ENCODE data around the gene PARP14.
A peak's percentile ranks its signal among the peaks of the same experiment; 100 is the strongest.
"Not testable (repeated sequence)": the region's sequence is repeated elsewhere in the genome, so short reads cannot be mapped to it uniquely, and the experiment has no call there.

PARP14 gene

GRCh38 chr3:122710616-122711251 is 30.1 kb downstream of the PARP14 start:
- intact Hi-C loops (cut with DNase I); DNase-seq: not testable (repeated sequence)

DNA sequence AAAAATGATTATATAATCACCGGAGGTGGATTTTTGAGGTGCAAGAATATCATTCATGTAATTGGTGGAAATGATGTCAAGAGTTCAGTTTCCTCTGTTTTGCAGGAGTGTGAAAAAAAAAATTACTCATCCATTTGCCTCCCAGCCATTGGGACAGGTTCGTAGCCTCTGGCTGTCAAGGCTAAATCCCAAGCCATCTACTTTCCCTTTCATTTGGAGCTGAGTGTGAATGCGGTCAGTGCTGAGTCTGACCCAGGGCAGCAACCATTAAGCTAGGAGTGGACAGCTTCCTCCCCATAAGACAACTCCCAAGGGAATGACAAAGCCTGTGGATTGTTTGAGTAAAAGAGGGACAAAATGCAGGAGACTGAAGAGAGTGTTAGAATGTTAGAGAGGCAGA is 33.6 kb downstream of the PARP14 start:
- intact Hi-C loops (cut with DNase I): no loop called here
- DNase-seq: no peak

GRCh38 chr3:122716667-122717066 is 36.0 kb downstream of the PARP14 start:
- no peak for DNase-seq
- intact Hi-C loops (cut with DNase I): no loop called here

GRCh38 chr3:122719273-122719921 is 38.8 kb downstream of the PARP14 start:
- DNase-seq: peak in 7 of 42 donors; percentile 11 to 41 (median 23)
- intact Hi-C loops (cut with DNase I): no loop called here

DNA sequence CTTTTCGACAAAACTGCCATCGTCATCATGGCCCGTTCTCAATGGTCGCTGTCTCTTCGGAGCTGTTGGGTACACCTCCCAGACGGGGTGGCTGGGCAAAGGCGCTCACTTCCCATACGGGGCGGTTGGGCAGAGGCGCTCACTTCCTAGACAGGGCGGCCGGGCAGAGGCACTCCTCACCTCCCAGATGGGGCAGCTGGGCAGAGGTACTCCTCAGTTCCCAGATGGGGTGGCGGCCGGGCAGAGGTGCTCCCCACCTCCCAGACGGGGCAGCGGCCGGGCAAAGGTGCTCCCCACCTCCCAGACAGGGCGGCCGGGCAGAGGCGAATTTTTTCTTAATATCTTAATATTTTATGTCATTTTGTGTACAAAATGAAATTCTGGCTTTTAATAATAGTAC is 44.5 kb downstream of the PARP14 start:
- intact Hi-C loops (cut with DNase I): no loop called here
- DNase-seq: no peak

DNA sequence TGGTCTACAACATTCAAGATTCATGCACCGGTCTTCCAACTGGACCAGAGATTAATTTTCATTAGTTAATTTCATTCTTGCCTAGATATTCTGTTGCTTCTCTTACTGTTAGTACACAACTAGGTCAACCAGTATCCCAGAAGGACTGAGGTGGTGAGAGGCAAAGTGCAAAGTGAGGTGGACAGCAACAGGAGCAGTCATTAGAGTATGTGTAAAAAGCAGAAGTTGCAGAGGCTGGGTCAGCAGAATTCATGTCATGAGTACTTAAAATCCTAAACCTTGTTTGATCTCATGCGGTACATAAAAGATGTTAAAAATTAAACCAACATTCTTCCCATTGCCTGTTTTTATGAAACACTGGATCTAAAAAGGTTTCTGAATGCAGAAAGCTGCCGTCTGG is 46.7 kb downstream of the PARP14 start:
- DNase-seq: no peak
- intact Hi-C loops (cut with DNase I): no loop called here

DNA sequence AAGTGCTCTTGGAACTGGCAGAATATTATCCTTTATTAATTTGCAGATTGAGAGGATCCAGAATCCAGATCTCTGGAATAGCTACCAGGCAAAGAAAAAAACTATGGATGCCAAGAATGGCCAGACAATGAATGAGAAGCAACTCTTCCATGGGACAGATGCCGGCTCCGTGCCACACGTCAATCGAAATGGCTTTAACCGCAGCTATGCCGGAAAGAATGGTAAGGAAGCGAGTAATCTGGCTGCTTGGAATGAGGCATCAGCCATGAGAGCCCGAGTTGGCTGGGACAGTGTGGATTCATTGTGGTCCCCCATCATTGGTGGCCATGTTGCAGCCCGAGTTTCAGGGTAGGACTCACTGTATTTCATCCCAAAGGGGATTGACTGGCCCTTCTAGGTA is 47.1 kb downstream of the PARP14 start:
- intact Hi-C loops (cut with DNase I): no loop called here

GRCh38 chr3:122728186-122728585 is 47.5 kb downstream of the PARP14 start:
- intact Hi-C loops (cut with DNase I): no loop called here
- no peak for DNase-seq

More for the DNA sequence above, 47.1 kb downstream of the PARP14 start:
- DNase-seq: no peak

DNA sequence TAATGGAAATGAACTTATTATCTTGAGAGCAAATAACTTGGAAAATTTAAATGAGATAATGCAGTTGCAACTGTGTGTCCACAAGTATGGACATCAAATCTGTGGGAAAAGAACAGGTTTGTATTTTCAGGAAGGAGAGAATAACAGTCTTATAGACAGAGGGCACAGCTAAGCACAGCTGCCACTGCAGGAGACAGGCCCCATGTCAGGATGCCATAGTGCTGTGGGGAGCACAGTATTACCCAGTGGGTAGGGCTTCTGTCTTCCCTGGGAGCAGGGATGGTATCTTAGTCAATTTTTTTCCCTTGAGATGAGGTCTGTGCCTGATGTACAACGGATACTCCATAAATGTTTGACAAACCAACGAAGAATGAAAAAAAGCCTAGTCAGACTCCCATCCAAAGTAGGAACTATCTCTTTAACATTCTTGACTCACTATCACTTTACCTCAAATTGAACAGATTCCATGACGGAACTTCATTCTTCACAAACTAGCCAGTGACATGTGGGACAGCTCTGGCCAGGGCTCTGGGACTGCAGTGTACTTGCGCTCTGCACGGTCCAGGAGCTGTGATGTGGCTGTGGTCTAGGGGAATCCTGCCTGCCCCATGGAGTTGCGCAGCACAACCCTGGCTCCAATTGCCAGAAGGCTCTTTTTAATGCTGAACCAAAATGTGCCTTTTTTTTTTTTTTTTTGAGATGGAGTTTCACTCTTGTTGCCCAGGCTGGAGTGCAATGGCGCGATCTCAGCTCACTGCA is 48.3 kb downstream of the PARP14 start:
- intact Hi-C loops (cut with DNase I): no loop called here
- DNase-seq: no peak

DNA sequence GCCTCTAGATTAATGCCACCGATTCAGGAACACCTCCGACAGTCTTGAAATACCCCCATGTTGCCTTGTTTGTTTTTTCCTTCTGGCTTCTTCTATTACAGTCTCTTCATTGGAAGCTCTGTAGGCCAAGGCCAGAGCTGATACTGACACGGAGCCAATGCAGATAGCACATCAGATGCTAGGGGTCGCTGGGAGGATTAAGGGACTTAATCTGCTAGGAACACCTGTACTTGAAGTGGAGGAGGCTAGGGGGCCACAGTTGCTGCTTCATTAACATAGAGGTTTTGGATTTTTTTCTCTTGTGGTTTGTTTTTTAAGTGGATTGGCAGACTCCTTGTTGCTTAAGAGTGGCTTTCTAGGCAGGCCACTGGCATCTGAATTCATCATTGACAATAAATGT is 49.6 kb downstream of the PARP14 start:
- DNase-seq: no peak
- intact Hi-C loops (cut with DNase I): no loop called here

DNA sequence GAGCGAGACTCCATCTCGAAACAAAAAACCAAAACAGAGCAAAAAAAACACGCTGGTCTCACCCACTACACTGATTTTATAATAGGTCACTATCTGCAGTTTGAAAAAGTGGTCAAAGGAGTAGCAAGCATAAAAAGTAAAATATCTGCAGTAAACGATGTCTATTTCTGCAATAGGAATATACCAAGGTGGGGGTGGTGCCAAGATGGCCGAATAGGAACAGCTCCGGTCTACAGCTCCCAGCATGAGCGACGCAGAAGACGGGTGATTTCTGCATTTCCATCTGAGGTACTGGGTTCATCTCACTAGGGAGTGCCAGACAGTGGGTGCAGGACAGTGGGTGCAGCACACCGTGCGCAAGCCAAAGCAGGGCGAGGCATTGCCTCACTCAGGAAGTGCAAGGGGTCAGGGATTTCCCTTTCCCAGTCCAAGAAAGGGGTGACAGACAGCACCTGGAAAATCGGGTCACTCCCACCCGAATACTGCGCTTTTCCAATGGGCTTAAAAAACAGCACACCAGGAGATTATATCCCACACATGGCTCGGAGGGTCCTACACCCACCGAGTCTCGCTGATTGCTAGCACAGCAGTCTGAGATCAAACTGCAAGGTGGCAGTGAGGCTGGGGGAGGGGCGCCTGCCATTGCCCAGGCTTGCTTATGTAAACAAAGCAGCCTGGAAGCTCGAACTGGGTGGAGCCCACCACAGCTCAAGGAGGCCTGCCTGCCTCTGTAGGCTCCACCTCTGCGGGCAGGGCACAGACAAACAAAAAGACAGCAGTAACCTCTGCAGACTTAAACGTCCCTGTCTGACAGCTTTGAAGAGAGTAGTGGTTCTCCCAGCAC is 52.3 kb downstream of the PARP14 start:
- intact Hi-C loops (cut with DNase I); DNase-seq: not testable (repeated sequence)

DNA sequence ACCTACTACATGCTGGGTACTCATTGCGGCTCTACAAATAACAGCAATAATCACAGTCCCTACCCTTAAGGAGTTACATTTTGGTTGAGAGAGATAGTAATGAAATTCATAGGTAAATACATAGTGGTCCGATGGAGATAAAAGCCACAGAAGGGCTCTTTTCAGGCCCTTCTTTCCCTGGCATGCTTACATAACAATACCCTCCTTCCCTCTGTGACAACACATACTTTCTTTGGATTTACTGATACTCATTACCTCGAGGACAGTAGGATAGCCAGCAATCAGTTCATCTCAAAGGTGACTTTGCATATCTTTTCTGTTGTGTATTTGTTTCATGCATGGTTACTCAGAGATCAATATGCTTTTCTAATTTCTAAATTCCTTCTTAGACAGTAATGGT is 58.5 kb downstream of the PARP14 start:
- DNase-seq: no peak
- intact Hi-C loops (cut with DNase I): no loop called here

GRCh38 chr3:122742234-122742633 is 61.6 kb downstream of the PARP14 start:
- intact Hi-C loops (cut with DNase I): no loop called here
- no peak for DNase-seq

DNA sequence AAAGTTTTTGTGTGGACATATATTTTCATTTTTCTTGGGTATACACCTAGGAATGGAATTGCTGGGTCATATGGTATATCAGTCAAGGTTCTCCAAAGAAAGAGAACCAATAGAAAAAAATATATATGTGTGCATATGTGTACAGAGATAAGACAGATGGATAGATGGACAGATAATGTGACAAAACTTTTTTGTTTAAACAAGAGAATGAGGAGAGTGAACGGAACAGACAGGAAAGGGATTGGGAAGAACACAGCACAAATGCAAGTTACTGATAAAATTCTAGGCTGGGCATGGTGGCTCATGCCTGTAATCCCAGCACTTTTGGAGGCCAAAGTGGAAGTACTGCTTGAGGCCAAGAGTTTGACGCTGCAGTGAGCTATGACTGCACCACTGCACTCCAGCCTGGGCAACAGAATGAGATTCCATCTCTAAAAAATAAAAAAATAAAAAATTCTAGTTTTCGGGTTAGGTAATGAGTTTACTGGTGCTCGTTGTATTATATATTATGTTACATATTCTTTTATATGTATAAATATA is 63.0 kb downstream of the PARP14 start:
- DNase-seq: no peak
- intact Hi-C loops (cut with DNase I): no loop called here

DNA sequence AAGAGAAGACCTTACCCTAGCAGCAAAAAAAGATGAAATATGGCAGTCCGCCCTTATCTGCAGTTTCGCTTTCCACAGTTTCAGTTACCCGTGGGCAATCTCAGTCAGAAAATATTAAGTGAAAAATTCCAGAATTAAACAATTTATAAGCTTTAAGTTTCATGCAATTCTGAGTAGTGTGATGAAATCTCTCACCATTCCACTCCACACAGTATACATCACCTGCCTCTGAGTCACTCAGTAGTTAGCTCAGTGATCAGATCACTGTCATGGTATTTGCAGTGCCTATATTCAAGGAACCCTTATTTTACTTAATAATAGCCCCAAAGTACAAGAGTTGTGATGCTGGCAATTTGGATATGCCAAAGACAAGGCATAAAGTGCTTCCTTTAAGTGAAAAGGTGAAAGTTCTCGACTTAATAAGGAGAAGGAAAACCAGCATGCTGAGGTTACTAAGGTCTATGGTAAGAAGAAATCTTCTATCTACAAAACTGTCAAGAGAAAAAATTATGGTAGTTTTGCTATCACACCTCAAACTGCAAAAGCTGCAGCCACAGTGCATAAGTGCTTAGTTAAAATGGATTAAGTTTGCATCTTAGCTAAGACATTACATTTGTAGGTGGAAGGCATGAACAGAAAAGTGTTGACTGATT is 64.9 kb downstream of the PARP14 start:
- DNase-seq: peak in 6 of 42 donors; percentile 14 to 30 (median 20)
- intact Hi-C loops (cut with DNase I): no loop called here

DNA sequence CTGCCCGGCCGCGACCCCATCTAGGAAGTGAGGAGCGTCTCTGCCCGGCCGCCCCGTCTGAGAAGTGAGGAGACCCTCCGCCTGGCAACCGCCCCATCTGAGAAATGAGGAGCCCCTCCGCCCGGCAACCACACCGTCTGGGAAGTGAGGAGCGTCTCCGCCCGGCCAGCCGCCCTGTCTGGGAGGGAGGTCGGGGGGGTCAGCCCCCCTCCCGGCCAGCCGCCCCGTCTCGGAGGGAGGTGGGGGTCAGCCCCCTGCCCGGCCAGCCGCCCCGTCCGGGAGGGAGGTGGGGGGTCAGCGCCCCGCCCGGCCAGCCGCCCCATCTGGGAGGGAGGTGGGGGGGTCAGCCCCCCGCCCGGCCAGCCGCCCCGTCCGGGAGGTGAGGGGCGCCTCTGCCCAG is 66.7 kb downstream of the PARP14 start:
- intact Hi-C loops (cut with DNase I): not testable (repeated sequence)

GRCh38 chr3:122748347-122748746 is 67.7 kb downstream of the PARP14 start:
- intact Hi-C loops (cut with DNase I): no loop called here
- no peak for DNase-seq

More for the DNA sequence above, 66.7 kb downstream of the PARP14 start:
- DNase-seq: not testable (repeated sequence)

DNA sequence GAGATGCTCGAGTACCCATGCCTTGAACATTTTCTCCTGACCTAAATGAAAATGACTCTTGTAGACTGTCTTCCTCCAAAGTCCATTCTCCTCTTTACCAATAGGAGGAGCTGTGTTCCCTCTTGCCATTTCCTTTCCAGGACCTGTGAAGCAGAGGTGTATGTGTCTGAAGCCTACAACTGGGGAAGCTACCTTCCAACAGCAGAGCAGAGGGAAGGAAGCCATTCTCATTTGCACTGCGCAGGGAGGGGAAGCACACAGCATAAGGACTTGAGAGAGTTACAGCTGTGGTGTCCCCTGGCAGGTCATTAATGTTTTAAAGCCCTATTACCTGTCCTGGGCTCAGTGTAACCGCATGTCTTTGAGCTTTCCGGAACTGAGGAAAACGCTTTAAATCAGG is 74.3 kb downstream of the PARP14 start:
- DNase-seq: no peak
- intact Hi-C loops (cut with DNase I): no loop called here

DNA sequence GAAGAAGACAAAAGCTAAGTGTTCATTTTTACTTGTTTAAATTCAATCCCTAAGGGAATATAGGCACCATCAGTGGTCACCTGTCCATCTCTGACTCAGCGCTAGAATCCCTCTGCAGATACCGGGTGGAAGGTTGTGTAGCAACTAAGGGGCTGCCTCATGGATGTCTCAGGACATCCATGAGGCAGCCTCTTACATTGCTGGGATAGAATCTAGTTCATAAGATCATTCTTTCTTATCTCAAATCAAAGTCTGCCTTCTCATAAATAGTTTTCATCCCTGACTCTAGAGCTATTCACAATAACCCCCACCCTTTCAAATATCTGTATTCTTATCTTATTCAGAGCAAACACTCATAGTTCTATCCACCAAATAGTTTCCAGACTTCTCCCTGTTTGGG is 74.9 kb downstream of the PARP14 start:
- intact Hi-C loops (cut with DNase I): no loop called here
- DNase-seq: no peak
